ENCODE data around the gene AGFG2.

DNA sequence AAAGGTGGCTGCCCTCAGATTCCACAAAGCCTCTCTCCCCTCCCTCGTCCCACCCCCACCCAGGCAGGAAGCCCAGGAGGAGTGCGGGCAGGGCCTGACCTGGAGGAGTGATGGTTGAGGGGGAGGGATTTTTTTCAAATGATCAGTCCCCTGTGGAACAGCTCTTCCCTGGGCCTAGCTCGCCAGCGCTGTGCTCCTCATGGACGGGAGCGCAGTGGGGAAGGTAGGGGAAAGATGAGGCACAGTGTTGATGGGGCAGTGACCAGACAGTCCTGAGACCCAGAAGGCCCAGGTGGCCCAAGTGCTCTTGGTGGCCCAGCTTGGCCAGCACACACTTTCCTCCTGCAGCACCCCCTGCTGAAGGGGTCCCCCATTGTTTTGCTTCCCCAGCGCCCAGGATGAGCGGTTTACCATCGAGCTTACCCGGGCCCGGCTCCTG, 26.1 kb downstream of the AGFG2 start:
- TF ChIP-seq EP300 (IDR thresholded peaks at IDR 0.05; ENCODE audit: low read depth) (no peak), POLR2AphosphoS5 (IDR thresholded peaks at IDR 0.05) (no peak)
- TF ChIP-seq, protein P1, sequence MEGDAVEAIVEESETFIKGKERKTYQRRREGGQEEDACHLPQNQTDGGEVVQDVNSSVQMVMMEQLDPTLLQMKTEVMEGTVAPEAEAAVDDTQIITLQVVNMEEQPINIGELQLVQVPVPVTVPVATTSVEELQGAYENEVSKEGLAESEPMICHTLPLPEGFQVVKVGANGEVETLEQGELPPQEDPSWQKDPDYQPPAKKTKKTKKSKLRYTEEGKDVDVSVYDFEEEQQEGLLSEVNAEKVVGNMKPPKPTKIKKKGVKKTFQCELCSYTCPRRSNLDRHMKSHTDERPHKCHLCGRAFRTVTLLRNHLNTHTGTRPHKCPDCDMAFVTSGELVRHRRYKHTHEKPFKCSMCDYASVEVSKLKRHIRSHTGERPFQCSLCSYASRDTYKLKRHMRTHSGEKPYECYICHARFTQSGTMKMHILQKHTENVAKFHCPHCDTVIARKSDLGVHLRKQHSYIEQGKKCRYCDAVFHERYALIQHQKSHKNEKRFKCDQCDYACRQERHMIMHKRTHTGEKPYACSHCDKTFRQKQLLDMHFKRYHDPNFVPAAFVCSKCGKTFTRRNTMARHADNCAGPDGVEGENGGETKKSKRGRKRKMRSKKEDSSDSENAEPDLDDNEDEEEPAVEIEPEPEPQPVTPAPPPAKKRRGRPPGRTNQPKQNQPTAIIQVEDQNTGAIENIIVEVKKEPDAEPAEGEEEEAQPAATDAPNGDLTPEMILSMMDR (IDR thresholded peaks at IDR 0.05): no peak

Data from transverse colon (tissue), 4 donors.